ENCODE results near the gene NCAM2.

NCAM2 gene

GRCh38 chr21:21179619-21180298 is 181.6 kb downstream of the NCAM2 start:
- DNase-seq = no peak

DNA sequence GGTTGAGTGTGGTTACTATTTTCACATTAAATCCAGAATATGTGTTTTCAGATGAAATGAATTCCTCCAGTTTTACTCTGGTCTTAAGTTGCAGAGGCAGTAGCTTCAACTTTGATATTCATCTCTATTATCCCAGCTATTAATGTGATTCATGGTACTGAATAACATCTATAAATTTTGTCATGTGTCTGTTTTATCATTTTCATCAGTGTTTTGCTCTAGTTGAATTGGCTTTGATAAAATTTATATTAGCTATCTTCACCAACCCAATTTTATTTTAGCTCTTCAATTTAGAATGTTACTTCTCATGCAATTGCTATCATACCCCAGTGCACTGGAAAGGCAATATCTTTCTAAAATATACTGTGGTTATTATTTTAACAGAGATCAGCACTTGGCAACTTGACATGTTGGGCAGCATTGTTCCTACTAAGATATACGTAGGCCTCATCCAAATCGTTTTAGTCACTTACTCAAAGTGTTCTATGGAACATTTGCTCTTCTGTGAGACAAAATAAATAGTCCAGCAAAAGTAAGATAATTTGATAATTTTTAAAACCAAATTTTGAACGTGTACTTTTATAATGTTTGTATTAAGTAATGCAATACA is 184.3 kb downstream of the NCAM2 start:
- no peak for DNase-seq

DNA sequence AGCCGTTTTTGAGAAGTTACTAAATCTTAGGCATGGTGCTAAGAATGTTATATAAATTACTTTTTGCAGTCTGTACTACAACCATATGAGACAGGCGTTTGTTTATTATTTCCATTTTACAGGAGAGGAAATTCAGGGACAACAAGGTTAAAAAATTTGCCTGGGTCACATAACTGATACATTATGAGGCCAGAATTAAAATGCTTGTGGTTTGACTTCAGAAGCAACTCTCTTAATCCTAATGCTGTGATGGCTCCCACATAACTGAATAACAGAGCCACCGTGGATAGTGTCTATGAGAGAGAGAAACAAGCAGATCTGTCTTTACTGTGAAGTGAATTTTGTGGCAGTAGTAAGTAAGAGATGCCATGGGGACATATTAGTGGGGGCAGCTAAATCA is 184.9 kb downstream of the NCAM2 start:
- no peak for DNase-seq

DNA sequence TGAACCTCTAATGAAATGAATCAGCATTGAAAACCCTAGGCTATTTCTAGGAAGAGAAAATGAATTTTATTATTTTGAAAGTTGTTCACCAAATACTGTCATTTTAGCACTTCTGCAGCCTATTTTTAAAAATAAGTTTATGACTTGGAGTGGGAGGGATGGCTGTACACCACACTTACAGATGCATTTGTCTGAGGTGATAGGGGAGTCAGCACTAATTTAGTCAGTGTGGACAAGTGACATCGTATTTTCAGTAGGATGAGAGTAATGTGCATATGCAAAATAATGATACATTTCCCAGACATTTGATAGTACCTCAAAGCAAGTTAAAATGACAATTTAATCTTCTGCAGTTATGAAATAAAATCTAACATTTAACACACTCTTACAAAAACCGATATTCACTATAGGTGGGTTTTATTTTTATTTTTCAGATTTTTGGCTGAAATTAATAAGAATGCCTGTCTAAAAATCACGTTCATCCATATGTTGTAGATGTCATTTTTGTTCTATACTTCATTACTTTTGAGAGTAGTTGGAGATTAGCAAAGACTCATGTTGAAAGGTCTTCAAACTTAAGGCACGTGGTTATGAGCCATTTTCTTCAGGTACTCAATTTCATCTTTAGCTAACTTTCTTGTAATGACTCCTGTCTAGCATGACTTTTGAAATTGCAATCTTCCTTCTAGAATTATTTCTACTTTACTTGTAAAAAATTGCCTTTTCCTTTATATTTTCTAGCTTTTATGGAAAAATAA is 186.7 kb downstream of the NCAM2 start:
- DNase-seq = no peak

GRCh38 chr21:21187579-21187978 is 189.4 kb downstream of the NCAM2 start:
- no peak for DNase-seq

DNA sequence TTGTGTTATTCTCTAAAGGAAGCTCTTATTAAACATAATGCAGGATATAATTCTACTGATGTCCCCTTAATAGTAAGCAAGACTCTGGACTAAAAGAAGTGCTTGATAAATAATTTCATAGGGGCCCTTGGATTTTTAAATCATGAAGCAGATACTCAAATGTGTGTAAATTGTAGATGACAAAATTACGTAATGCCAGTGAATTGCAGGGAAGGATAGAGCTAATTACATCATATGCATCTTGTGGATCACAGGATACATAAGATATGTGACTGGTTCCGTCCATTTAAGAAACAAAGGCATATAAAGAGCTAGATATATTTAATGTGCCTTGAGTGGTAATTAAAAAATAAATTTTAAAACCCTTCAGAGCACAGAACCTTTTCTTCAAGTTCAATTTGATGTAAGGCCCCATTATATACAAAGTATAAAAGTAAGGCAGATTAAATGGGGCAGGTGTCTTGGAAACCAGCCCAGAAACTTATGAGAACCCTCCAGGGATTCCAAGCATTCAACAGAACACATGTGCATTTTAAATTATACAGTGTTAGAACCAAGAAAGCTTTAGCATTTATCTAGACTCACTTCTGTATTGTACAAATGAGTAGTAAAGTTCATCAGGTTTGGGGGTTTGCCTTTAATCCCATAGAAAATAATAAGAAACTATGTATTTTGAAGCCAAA is 190.4 kb downstream of the NCAM2 start:
- DNase-seq = no peak

- no peak for DNase-seq
These were observed 197.3 kb downstream of the NCAM2 start for GRCh38 chr21:21195417-21195943.

- DNase-seq = no peak
These were observed 197.9 kb downstream of the NCAM2 start for GRCh38 chr21:21196087-21196486.

DNA sequence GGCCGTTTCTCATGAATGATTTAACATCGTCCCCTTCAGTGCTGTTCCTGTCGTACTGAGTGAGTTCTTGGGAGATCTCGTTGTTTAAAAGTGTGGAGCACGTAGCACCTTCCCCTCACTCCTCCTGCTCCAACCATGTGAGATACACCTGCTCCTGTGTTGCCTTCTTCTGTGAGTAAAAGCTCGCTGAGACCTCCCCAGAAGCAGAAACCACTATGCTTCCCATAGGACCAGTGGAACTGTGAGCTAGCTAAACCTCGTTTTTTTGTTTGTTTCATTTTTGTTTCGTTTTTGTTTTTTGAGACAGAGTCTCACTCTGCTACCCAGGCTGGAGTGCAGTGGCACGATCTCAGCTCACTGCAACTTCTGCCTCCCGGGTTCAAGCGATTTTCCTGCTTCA is 198.6 kb downstream of the NCAM2 start:
- no peak for DNase-seq

GRCh38 chr21:21199342-21200102 is 201.3 kb downstream of the NCAM2 start:
- DNase-seq = no peak

- DNase-seq = peak; percentile 51 to 74
These were observed 202.1 kb downstream of the NCAM2 start for GRCh38 chr21:21200103-21200938.

DNA sequence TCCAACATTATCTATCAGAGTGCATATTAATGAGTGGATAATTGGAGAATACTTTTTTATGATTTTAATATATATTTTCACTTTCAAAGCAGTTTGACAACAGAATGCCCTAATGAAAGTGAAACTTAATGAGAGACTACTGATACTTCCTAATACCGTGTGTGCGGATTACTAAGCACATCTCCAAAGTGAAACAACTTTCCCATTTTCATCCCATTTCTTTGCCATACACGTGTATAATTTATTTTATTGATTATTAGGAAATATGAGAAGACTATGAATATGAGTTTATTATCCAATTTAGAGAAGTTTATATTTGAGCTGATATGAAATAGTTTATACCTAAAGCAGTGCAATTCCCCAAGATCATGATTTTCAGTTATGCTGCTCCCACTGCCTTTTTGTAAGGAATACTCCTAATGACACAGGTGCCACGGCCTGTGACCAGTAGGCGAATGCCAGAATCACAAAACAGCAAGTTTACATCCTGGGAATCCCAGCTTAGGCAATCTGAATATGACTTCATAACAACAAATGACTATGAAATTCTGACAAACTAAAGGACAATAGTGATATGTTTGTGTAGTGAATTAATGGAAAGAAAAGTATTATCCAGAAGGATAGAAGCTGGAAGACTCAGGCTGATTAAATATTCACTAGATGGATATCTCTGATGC is 202.9 kb downstream of the NCAM2 start:
- peak; percentile 58 to 64 for DNase-seq

DNA sequence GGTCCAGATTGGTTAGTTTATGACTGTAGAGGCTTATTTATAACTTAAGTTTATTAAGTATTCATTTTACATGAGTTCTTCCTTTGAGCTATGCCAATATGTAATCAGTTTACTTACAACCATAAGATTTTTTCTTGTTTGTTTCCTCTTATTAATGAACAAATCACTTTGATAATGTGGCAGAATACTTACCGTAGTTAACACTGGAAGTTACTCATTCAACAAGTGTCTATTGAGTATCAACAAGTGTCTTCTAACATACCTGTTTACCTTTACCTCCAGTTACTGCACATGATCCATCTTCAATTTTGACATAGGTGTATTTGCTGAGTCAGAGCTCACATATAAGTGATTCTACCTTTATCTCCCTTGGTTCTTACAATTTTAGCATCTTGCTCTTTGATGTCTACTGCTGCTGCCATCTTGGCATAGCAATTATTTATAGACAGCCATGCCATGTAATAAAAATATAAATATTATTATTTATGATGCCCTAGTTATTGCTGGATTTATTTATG is 205.7 kb downstream of the NCAM2 start:
- DNase-seq = no peak

DNA sequence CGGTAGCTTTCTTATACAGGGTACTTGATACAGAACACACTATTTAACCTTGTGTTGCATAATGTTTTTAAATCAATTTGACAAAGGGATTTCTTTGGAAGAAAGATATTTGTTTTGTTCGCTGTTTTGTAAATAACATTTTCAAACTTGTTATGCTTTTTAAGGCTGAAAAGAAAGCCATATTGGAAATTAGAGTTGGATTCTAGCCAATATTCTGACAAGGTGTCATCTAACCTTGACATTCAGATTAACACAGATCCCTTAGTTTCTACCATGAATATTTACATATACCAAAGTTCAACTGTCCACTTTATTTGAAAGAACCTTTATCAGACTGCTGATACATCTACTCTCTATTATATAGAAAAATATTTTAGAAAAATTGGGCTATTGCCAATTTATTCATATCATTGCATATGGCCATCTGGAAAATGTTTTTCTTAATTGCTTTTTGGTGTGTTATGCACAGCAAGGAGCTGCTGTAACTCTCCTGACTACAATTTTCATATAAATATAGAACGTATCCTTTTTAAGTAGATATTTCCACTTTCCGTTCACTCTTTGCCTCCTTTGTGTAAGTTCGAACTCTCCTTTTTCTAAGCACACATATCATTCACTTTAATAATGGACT is 206.3 kb downstream of the NCAM2 start:
- DNase-seq = no peak

- DNase-seq = no peak
These were observed 207.4 kb downstream of the NCAM2 start for GRCh38 chr21:21205604-21206003.

DNA sequence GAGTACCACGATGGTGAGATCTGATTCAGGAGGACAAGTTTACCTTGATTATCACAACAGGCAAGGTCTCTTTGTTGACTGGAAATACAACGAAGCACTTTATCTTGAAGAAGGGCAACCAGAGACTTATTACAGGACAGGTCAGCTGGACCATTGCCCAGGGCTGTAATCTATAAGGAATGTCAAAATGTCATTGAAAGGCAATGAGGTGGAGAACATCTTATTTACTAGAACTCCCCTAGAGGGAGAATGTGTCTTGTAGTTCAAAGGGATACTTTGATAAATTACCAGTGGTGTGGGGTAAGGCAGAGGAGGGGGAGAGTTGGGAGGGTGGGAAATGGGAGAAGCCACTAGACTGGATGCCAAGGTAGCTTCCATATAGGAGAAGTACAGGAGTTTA is 212.3 kb downstream of the NCAM2 start:
- no peak for DNase-seq

DNA sequence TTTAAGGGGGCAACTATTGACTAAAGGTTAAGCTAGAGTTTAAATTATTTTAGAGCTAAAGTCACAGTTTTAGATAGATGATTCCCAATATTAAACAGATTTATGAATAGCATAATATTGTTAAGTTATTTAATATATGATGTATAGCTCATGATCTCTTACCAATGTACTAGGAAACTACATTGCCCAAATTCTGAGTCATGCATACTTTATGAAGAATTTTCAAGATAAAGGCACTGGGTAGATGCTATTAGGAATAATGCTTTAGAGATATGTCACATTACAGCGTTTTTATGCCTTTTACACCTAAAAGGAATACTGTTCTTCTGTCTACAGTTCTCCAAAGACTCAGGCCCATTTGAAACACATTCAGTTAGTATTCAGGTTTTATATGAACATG is 215.1 kb downstream of the NCAM2 start:
- DNase-seq = no peak

DNA sequence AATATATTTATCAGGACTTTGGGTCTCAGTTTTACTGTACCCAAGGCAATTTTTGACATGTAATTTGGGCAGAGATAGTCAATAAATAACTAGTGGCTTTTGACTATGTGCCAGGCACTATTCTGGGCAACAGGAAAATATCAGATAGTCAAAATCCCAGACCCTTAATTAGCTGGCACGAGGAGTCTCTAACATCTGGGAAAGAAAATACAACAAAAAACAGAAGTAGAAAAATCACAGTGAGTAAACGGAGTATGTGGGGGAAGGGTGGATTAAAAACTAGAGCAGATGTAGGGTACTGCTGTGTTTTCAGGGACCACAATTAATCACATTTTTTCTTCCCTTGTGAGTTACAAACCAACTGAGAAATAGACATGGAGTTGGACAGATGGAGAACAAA is 217.8 kb downstream of the NCAM2 start:
- DNase-seq = no peak

GRCh38 chr21:21226472-21226871 is 228.3 kb downstream of the NCAM2 start:
- DNase-seq = no peak

GRCh38 chr21:21230672-21231071 is 232.5 kb downstream of the NCAM2 start:
- no peak for DNase-seq
